Vagina (tissue), 2 donors: ENCODE results near the gene R3HDM4. TPM values are rescaled to one million over a fixed set of nuclear protein-coding genes. Genes with fewer than 3 reads are reported as not detected.
A peak's percentile ranks its signal among the peaks of the same experiment; 100 is the strongest.

ENCODE experiments used
- DNase-seq, 2 donors: peaks; one replicate each; pipeline ENCODE4 v3.0.0-alpha.2; 2017; ENCODE audit errors: extremely low spot score in 2 of 2
- H3K27ac ChIP-seq: fragments of 200-600 bp; sonication (generic); one replicate; pipeline ENCODE4 v1.5.1; 2019
- H3K27me3 ChIP-seq: fragments of 200-600 bp; sonication (generic); one replicate; pipeline ENCODE4 v1.5.1; 2019
- H3K36me3 ChIP-seq, 2 donors: fragments of 200-600 bp; sonication (generic); one replicate each; pipeline ENCODE4 v1.5.1; 2017 to 2019
- H3K4me1 ChIP-seq: fragments of 200-600 bp; sonication (generic); one replicate; pipeline ENCODE4 v1.5.1; 2019
- H3K4me3 ChIP-seq, 2 donors: fragments of 200-600 bp; sonication (generic); 1 replicate in 1 of 2; 2 replicates in 1 of 2; pipeline ENCODE4 v1.5.1; 2016 to 2019
- H3K9me3 ChIP-seq: fragments of 200-600 bp; sonication (generic); one replicate; pipeline ENCODE4 v1.5.1; 2019
- POLR2A ChIP-seq, 2 donors: fragments of 450-650 bp; IDR thresholded peaks; one replicate each; pipeline ENCODE4 v1.6.1; 2017; ENCODE audit warnings: antibody characterized with exemption in 2 of 2, mild to moderate bottlenecking in 2 of 2, moderate library complexity in 2 of 2
- POLR2AphosphoS5 ChIP-seq, 2 donors: sonication (generic); formaldehyde crosslinking; IDR thresholded peaks; one replicate each; pipeline ENCODE4 v1.9.0; 2017; ENCODE audit warnings: antibody characterized with exemption in 2 of 2, mild to moderate bottlenecking in 2 of 2, low read depth in 1 of 2; ENCODE audit not compliant: insufficient read depth in 1 of 2
- intact Hi-C: fragments of 100-400 bp; cut with DNase I; formaldehyde crosslinking; loops from one replicate; pipeline ENCODE4 v1.15.1; 2023
- total RNA-seq: library from RNA; depleted of rRNA; stranded (reverse); fragments of >200 nt; gene quantifications from one replicate; pipeline ENCODE4 v1.2.3, GENCODE V29; 2016
- TF ChIP-seq, protein P1 (sequence below), 3 experiments: fragments of 450-650 bp in 2 of 3; fragments of 200-600 bp in 1 of 3; sonication (generic) in 1 of 3; IDR thresholded peaks; one replicate each; pipeline ENCODE4 v1.5.1; 2017 to 2019; ENCODE audit warnings: antibody characterized with exemption in 3 of 3, mild to moderate bottlenecking in 2 of 3, moderate library complexity in 2 of 3

Gene R3HDM4
- total RNA-seq, 1 donor from 2014 or later: 41.3 TPM

DNA sequence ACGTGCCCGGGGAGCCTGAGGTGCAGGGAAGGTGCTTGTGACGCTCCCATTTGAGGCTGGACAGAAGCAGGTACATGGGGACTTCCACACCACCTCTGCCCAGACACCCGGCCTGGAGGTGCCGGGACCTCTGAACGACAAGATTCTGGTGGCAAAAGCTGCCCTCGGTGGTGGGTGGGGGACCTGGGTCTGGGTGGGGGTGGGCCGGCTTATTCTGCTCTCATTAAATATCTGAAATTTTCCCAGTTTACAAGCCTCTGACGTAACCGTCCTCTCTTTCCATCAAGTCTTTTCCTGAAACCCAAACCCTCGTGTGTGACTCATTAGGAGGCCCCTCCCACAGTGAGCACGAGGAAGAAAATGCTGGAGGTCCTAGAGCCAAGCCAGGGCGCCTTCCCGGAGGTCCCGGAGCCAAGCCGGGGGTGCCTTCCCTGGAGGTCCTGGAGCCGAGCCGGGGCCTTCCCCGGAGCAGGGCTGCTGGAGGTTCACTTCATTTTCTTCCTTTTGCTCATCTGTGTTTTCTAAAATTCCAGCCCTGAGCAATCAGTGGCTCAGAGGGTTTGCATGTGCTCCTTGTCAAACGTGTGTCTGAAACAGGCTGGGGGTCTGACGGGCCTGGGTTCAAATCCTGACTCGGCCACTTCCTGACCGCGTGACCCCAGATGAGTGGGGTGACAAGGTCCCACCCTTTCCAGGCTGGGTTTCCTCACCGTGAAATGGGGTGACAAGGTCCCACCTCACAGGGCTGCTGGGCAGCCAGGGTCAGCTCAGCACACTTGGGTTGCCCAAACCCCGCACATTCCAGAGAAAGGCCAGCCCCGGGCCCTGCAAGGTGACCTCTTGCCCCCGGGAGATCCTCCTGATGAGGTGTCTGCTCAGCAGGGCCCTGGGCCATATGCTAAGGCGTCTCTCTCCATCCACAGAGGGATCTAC is 43.5 kb downstream of the R3HDM4 start:
- Histone ChIP-seq H3K36me3 (peaks cover 0 to 22% of the 10 kb centered on the region in 2 donors), H3K27ac (peak overlapping the region; percentile 87), H3K4me1 (peaks cover 46% of the 10 kb centered on the region), H3K27me3 (no peaks in the 10 kb centered on the region), H3K9me3 (no peaks in the 10 kb centered on the region), H3K4me3 (no peak overlapping the region)
- TF ChIP-seq, protein P1, sequence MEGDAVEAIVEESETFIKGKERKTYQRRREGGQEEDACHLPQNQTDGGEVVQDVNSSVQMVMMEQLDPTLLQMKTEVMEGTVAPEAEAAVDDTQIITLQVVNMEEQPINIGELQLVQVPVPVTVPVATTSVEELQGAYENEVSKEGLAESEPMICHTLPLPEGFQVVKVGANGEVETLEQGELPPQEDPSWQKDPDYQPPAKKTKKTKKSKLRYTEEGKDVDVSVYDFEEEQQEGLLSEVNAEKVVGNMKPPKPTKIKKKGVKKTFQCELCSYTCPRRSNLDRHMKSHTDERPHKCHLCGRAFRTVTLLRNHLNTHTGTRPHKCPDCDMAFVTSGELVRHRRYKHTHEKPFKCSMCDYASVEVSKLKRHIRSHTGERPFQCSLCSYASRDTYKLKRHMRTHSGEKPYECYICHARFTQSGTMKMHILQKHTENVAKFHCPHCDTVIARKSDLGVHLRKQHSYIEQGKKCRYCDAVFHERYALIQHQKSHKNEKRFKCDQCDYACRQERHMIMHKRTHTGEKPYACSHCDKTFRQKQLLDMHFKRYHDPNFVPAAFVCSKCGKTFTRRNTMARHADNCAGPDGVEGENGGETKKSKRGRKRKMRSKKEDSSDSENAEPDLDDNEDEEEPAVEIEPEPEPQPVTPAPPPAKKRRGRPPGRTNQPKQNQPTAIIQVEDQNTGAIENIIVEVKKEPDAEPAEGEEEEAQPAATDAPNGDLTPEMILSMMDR (IDR thresholded peaks at IDR 0.05): no peak
- TF ChIP-seq POLR2AphosphoS5 (IDR thresholded peaks at IDR 0.05; ENCODE audit: insufficient read depth in 1 of 2, low read depth in 1 of 2) (peak; percentile 72 to 81), POLR2A (IDR thresholded peaks at IDR 0.05) (no peak)
- DNase-seq: peak in 1 of 2 donors; percentile 97
- intact Hi-C loops: loop anchor here (10.0 kb wide), 1 partner anchor 95 kb away; no protein-coding TSS in a partner anchor

DNA sequence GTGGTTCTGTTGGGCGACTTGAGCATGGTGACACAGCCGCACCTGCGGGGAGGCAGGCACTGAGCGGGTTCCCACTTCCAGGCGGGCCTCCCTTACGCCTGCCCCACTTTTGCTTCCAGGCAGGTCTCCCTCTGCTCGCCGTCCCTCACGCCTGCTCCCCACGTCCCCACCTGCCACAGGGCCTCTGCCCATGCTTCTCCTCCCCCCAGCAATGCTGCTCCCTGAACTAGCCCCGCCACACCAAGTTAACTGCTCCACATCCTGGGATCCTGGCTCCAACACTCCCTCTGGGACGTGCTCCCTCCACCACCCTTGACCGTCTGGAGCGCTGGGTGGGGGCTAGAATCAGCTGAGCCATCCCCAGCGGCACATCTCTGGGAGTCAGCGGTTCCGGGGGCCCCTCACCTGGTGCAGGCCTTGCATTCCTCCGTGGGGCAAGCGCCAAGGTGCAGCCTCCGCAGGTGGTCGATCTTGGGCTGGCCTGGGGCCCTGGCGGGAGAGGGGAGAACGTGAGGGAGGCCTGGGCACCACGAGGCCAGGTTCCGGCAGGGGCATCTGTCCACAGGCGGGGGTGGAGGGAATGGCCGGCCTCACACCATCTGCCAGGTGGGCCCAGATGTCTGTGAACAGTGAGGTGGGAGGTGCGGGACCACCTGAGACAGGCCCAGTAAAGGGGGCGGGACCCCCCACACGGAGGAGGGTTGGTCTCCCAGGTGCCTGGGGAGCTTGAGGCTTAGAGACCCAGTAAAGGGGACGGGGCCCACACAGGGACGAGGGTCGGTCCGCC is 44.4 kb downstream of the R3HDM4 start:
- intact Hi-C loops: loop anchor here (10.0 kb wide), 1 partner anchor 94 kb away; no protein-coding TSS in a partner anchor
- H3K27ac ChIP-seq: peak overlapping the region; percentile 87
- no peaks in the 10 kb centered on the region for H3K27me3 ChIP-seq
- TF ChIP-seq POLR2A (IDR thresholded peaks at IDR 0.05) (no peak), POLR2AphosphoS5 (IDR thresholded peaks at IDR 0.05; ENCODE audit: insufficient read depth in 1 of 2, low read depth in 1 of 2) (peak in 1 of 2 donors; percentile 30)
- TF ChIP-seq, protein P1 (IDR thresholded peaks at IDR 0.05): no peak
- DNase-seq: no peak
- no peaks in the 10 kb centered on the region for H3K9me3 ChIP-seq
- H3K4me1 ChIP-seq: peaks cover 46% of the 10 kb centered on the region
- H3K36me3 ChIP-seq: peaks cover 0 to 19% of the 10 kb centered on the region in 2 donors
- H3K4me3 ChIP-seq: no peak overlapping the region

DNA sequence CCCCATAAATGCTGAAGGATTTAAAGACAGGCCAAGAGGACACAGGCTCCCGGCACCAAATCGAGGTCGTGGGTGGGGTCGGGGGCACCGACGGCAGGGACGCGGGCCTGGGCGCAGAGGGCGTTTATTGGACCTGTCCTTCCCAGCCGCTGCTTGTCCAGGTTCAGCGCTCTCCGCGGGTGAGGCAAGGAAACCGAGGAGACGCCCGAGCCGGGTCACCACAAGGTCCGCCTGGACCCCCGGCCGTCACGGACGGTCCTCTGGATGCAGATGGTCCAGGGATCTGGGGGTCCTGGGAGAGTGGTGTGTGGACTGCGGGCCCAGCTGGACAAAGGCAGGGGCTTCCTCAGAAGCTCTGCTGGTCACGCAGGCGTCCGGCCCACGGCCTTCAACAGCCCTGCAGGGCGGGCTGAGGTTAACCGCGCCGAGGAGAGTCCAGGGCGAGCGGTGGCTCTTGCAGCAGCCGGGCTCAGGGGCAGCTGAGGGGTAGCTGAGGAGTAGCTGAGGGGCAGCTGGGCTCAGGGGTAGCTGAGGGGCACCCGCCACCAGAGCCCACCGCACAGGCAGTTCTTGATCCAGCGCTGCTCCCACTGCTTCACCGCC is 45.1 kb downstream of the R3HDM4 start:
- TF ChIP-seq POLR2AphosphoS5 (IDR thresholded peaks at IDR 0.05; ENCODE audit: insufficient read depth in 1 of 2, low read depth in 1 of 2) (peak in 1 of 2 donors; percentile 7), POLR2A (IDR thresholded peaks at IDR 0.05) (no peak)
- no peaks in the 10 kb centered on the region for H3K9me3 ChIP-seq
- no peak for DNase-seq
- no peaks in the 10 kb centered on the region for H3K27me3 ChIP-seq
- intact Hi-C loops: loop anchor here (10.0 kb wide), 1 partner anchor 93 kb away; no protein-coding TSS in a partner anchor
- H3K4me3 ChIP-seq: no peak overlapping the region
- H3K36me3 ChIP-seq: peaks cover 0 to 17% of the 10 kb centered on the region in 2 donors
- H3K4me1 ChIP-seq: peaks cover 52% of the 10 kb centered on the region
- peak overlapping the region; percentile 87 for H3K27ac ChIP-seq

DNA sequence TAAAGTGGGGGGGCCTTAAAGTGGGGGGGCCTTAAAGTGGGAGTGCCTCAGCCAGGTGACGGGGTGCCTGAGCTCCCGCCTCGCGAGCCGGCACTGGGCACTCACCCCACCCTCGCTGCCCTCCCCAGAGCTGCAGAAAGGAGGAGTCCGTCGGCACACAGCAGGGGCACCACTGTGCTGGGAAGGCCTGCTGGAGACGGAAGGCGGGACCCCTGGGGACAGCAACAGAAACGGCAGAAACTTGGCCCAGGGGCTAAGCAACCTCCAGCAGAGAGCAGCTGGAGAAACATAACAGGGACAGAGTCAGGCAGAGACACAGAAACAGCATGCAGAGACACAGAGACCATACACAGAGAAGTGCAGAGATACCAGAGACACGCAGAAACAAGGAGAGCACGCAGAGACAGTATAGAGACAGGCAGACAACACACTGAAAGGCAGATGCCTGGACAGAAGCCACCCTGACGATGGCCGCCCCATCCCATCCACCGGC is 45.7 kb downstream of the R3HDM4 start:
- Histone ChIP-seq H3K4me1 (peaks cover 54% of the 10 kb centered on the region), H3K36me3 (peaks cover 0 to 17% of the 10 kb centered on the region in 2 donors), H3K27me3 (no peaks in the 10 kb centered on the region), H3K27ac (peak overlapping the region; percentile 27), H3K4me3 (no peak overlapping the region), H3K9me3 (no peaks in the 10 kb centered on the region)
- intact Hi-C loops: loop anchor here (10.0 kb wide), 1 partner anchor 93 kb away; no protein-coding TSS in a partner anchor
- DNase-seq: no peak
- TF ChIP-seq POLR2AphosphoS5 (IDR thresholded peaks at IDR 0.05; ENCODE audit: insufficient read depth in 1 of 2, low read depth in 1 of 2) (no peak), POLR2A (IDR thresholded peaks at IDR 0.05) (no peak)
- TF ChIP-seq, protein P1 (IDR thresholded peaks at IDR 0.05): no peak
